HG03439 (cell line): ENCODE measurements around the gene CNOT6.

Source experiments
- ATAC-seq: cut with Tn5 transposase; IDR thresholded peaks from one replicate; pipeline ENCODE4 v1.9.1; 2021; ENCODE audit warnings: mild to moderate bottlenecking, moderate library complexity; ENCODE audit not compliant: unreplicated experiment

CNOT6 gene

GRCh38 chr5:180598797-180599589, 104.8 kb downstream of the CNOT6 start:
- no peak for ATAC-seq

- no peak for ATAC-seq
Observed at GRCh38 chr5:180599590-180599914, 105.4 kb downstream of the CNOT6 start.

- ATAC-seq = no peak
Observed at GRCh38 chr5:180599981-180600553, 105.9 kb downstream of the CNOT6 start.

- ATAC-seq = no peak
Observed at GRCh38 chr5:180600554-180601041, 106.4 kb downstream of the CNOT6 start.

GRCh38 chr5:180601591-180602480, 107.7 kb downstream of the CNOT6 start:
- no peak for ATAC-seq

- no peak for ATAC-seq
Observed at GRCh38 chr5:180602481-180603075, 108.4 kb downstream of the CNOT6 start.

- no peak for ATAC-seq
Observed at GRCh38 chr5:180603076-180603594, 109.0 kb downstream of the CNOT6 start.

GRCh38 chr5:180604271-180604670, 110.1 kb downstream of the CNOT6 start:
- ATAC-seq = no peak

GRCh38 chr5:180605554-180606214, 111.5 kb downstream of the CNOT6 start:
- no peak for ATAC-seq

GRCh38 chr5:180606215-180606785, 112.1 kb downstream of the CNOT6 start:
- no peak for ATAC-seq

- no peak for ATAC-seq
Observed at GRCh38 chr5:180607861-180608571, 113.8 kb downstream of the CNOT6 start.

- ATAC-seq = no peak
Observed at GRCh38 chr5:180608572-180609310, 114.6 kb downstream of the CNOT6 start.

- no peak for ATAC-seq
Observed at GRCh38 chr5:180609386-180609785, 115.2 kb downstream of the CNOT6 start.

GRCh38 chr5:180609817-180610550, 115.8 kb downstream of the CNOT6 start:
- ATAC-seq = no peak

- no peak for ATAC-seq
Observed at GRCh38 chr5:180611140-180611850, 117.1 kb downstream of the CNOT6 start.

- ATAC-seq = no peak
Observed at GRCh38 chr5:180612683-180613082, 118.5 kb downstream of the CNOT6 start.

GRCh38 chr5:180613188-180613813, 119.1 kb downstream of the CNOT6 start:
- no peak for ATAC-seq
